HG02759 (cell line): ENCODE results near the gene FOXC1.

ENCODE experiments used
- ATAC-seq: cut with Tn5 transposase; IDR thresholded peaks from one replicate; pipeline ENCODE4 v1.9.1; 2021; ENCODE audit warnings: mild to moderate bottlenecking, moderate library complexity; ENCODE audit not compliant: unreplicated experiment

FOXC1 gene

DNA sequence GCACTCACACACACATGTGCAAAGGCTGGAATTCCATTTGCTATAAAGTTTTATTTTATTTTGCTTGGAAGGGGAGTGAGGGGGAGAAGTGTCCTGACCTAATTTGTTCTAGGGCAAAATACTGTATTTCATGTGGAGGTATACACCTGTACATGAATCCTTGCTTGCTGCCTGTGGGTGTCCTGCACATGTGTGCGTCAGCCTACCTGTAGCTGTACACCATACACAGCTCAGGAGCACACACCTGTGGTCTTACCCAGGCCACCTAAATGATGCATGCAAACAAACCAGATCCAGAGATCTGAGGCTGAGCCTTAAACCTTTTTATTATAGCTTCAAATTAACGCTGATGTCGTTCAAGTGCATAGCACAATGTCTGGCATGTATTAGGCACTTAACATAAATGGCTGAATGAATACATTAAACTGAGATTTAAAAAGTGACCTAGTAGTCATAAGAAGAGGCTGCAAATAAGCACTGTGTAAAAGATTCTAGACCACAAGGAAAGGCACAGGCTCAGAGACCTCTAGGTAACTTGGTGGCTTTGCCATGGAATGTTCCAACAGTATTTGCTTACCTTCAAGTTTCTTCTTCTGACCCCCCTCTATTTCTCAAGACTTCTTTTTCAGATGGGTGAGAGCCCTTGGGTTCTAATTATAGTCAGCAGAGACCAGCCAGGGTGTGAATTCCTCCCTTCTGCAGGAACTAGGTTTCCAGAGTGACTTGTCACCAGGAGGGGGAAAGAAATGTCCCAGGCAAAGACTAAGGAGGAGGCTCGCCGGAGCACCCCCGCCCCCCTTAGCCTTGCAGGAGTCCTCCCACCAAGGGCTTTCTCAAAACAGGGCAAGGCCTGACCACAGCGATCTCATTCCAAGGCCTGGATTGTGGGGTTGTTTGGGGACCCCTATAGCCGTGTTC, 13.4 kb downstream of the FOXC1 start:
- no peak for ATAC-seq

DNA sequence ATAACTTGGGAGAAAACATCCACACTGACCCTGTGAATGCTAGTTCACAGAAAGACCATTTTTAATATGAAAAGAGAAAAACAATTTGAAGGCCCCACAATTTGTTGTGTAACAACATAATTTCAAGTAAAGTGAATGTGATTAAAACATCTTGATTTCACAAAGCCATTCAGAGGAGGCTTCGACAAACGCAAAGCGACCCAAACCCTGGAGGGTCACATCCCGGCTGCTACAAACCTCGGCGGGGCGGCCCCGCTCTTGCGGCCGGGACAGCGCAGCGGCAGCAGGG, 14.0 kb downstream of the FOXC1 start:
- no peak for ATAC-seq

DNA sequence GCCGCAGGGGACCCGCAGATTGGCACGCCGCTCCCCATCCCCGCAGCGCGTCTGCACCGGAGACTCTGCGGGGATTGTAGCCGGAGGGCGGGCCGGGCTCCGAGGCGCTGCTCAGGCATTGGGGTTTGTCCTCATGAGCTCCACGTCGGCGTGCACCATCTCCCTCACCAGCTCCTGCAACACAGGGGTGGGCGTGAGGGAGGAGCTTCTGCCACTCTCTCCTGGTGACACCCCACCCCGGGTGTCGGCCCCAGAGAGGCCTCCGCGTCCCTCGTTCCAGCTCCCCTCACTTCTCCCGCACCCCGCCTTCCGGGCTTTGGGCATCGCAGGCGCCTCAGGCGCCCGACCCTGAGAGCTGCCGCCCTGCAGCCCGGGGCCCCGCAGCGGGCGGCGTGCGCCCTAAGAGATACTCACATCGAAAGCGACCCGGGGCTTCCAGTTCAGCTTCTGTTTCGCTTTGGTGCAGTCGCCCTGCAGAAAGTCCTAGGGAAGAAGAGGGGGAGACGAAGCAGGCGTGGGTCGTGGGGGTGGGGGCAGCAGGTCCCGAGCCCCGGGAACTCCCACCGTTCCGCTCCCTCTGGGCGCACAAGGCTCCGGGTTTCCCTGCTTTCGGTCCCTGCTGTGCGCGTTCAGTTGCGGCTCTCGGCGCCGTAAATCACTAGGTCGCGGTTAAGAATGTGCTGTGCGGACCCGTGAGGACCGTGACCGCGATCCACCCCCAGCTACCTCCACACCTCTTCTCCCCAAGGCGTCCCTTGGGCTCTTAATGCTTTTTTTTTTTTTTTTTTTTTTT, 14.5 kb downstream of the FOXC1 start:
- ATAC-seq, result no peak

DNA sequence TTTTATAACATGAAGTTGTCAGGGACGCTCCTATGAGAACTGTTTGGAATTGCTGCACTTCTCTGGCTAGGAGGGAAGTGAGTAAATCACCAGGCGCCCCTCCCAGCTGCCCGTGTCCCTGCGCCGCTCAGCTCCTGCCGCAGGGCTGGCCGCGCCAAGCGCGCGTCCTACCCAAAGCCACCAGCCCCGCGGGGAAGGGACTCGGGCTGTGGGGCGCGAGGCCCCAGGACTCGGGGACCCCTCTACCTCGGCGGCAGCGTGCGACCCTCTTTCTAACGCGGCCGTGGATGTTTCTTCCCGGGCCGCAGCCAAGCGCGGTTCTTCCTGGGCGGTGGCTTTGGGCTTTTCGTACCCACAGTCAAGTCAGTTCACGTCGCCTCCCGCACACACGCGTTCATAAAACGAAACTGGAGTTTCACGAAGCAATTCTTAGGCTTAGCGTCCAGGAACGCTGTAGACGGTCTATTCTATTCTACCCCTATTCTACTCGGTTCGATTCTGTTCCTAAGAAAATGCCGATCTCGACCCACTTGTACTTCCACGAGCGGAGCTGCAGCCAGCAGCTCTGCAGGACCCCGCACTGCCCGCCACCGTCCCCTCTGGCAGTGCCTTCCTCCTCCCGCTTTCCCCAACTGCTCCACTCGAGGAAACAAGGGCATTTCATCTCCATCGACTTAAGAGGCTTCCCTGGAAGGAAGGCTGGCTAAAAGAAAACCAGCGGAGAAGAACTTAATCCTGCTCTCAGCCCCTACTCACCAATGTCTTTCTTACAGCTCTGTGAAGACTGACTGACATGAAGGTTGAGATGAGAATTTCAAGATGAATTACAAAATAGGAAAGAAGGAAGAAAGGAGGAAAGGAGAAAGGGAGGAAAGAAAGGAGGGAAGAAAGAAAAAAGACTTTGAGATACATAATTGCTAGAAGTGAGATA, 15.4 kb downstream of the FOXC1 start:
- ATAC-seq, result no peak

DNA sequence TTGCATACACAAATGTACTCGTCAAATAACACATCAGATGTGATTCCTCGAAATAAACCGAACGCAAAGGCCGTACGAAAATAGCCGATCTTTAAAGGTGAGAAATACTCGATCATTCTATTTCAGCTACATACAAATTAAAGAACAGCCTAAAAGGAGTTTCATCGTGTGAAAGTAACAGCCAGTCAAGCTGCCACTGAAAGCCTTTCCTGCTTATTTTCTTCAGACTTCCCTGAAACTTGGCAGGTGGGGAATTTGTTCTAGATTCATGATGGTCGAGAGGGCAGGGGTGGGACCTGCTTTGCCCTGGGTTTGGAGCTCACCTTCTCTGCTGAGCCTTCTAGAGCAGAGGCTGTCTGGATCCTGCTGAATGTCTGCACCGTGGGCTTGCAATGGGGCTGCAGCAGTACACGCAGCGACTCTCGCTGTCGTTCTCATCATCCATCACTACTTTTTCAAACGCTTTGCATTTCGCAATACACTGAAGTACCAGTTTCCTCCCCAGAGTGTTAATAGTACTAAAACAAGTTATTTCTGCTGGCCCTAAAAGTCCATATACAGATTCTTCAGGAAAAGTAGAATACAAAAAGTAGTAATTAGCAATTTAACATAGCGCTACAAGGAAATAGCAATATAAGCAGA, 16.2 kb downstream of the FOXC1 start:
- no peak for ATAC-seq

DNA sequence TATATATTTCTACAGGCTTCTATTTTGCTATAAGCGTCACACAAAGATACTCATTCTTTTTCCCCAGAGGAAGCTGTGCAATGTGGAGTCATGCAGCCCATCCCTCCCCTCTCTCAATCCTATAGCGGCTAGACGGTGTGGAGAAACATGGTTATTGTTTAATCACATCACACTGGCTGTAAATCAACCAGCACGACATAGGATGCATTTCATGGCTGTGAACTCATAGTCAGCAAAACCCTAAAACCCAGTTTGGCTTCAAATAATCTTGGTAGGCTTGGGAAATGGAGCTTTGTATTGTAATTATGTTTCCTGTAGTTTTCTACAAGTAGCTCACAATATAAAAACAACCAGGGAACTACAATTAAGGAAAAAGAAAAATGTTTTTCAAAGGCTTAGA, 16.8 kb downstream of the FOXC1 start:
- no peak for ATAC-seq

DNA sequence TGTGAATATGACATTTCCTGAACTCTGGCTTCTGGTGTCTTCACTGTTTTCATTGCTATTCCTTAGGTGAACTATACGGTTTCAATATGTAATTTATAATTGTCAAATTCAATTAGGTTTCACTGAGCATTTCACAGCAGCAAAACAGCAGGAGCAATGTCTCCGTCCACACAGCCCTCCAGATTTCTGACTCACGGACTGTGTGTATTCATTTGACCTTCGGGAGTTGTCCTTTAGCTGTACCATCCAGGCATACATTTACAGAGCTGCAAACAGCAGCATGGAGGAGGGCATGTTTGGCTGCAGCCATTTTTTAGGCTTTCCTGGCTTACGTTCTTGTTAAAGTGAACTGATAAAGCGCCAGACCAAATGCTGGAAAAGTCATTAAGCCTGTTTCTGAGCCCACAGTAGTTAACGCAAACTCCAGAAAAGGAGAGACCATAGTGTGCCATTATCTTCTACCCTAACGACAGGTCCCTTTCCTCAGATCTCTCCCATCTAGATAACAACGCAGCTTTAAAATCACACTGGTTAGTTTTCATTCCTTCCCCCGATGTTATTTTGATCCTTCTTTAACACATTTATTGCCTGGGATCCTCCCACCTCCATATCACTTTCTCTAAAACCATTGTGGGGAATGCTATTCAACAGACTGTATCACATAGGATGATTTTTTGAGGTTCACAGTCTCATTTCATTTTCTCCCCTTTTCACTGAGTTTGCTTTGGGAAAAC, 18.3 kb downstream of the FOXC1 start:
- no peak for ATAC-seq

DNA sequence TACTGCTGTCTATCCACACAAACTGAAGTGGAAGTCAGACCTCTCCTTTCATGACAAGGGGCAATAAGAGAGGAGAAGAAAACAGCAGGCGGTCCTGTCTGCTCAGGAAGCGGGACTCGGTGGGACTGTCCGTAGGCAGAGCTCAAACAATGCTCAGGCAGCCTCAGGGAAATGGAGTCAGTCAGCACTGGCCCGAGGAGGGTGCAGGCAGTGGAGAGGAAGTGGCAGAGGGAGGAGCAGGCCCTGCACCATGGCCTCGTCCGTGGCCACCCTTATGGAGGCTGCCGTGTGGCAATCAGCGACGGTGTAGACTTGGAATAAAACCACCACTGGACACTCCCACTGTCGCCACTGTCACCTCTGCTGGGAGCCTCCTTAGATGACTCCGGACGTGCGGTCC, 19.6 kb downstream of the FOXC1 start:
- ATAC-seq, result no peak

DNA sequence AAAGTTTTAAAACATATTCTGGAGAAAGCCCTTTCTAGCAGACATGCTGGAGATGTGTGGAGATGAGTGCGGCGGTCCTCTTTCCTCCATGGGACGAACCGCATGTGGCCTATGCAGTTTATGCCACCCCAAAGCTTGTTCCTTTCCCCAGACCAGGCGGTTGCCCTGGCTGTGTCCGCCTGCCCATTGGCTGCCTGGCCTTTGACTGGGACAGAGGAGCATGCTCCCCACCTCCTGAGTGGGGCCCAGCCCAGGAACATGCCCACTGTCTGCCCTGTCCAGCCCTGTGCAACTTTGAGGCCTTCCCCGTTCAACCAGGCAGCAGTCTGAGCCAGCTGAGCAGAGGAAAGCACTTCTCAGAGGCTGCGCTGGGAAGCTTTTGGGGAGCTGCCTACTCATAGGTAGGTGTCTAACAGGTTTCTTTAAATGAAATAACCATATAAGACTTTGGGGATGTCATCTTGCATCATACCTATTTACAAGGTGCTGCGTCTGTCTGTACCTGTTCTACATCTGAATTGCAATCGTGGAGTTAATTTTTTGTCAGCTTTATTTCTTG, 20.6 kb downstream of the FOXC1 start:
- no peak for ATAC-seq

DNA sequence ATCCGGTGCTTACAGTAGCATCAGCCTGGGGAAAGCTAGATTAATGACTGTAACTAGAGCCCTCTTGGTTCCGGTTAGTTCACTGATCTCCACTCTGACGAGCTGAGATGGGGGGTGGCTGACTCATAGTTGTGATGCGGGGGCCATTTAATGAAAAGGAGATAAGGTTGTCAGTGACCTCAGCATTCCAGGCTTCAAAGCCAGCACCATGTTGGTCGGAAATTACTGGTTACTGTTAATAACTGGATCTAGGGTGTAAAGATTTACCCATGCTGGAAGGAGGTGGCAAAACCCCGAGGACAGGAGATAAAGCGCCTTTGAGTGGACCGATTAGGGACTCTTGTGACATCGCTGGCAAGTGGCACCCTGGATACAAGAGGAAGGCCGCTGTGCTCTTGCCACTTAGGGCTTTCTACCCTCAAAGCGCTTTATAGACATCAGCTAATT, 21.1 kb downstream of the FOXC1 start:
- no peak for ATAC-seq

DNA sequence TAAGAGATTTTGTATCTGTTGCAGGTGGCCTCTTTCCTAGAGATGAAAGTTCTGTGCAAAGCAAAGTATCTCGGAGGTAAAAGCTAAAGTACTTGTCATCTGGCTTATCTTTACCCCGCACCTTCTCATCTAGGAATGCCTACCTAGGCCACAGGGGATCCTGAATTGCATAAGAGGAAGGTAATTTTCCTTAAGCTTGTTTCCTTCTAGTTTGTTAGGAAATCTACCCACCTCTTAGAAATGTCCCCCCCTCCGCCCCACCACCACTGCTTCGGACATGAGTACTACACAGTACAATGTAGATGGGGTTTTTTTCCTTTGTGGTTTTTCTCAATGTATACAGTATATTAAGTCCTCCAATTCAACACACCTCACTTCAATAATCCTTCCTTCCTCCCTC, 21.5 kb downstream of the FOXC1 start:
- ATAC-seq, result no peak

DNA sequence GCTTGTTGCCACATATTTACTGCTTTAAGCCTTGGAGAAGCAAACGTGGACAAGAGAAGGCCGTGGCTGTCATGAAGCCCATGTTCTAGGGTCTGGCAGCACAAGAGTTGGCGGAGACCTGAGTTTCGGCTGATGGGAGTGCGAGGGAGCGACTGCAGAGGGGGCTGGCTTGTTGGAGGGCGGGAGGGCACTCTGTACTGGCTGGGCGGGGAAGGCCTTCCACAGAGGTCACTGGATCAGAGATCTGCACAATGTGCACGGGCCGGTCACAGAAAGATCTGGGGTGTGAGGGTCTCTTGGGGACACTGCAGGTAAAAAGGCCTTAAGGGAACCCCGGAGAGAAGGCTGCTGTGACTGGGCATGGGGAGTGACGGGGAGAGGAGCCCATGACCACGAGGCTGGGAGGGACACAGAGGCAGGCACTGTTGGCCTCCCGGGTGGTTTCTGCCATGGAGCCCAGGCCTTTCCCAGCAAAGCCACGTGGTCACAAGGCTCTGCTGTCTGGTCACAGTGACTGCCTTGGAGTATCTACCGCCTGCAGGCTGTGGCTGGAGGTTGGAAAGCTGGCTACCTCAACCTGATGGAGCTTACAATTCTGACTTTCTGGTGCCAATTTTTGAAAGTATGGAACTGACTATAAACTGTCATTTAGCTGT, 23.8 kb downstream of the FOXC1 start:
- ATAC-seq, result no peak

DNA sequence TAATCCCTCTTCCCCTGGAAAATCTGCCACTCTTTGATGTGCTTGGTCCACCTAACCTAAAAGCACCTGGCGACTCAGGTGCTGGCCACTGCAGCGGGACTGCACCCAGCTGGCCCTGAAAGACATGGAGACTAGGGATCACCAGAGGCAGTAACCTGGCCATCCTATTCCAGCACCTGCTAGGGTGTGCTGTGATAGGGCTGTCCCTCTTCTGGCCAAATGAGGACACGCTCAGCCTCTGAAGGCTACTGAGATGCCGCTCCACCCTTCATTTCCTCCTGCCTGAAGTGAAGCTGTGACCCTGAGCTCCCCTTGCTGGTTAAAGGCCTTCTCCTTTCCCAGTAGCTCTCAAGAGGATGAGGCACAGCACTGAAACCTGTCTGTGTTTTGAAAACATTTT, 24.4 kb downstream of the FOXC1 start:
- ATAC-seq, result no peak

DNA sequence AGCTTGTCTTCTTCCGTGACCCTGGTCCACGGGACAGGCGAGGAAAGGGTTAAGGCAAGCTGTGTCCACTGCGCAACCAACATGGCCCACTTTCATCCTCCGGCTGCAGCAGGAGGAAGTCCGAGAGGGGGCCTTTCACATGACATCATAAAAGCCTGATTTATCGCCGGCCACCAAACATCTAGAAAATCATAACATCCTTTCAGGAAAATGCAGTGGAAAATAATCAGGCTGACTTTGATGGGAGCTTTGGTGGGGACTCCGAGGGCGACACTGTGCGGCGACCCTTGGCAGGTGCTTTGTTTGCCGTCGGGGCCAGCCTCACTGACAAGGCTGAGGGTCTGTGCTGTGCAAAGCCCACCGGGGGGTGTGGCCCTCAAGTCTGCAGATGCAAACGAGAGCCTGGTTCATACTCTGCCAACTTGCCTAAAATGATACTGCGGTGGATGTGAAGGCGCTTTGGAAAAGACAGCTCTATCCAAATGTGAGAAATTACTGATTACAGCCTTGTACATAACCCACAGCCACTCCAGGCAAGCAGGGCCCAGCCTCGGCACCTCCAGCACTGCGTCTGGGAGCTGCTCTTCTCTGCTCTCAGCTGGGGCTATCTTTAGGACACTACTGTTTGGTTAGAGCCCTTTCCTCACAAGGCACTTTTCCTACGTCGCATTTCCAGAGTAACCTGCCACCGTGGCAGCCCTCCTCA, 25.7 kb downstream of the FOXC1 start:
- ATAC-seq, result no peak

DNA sequence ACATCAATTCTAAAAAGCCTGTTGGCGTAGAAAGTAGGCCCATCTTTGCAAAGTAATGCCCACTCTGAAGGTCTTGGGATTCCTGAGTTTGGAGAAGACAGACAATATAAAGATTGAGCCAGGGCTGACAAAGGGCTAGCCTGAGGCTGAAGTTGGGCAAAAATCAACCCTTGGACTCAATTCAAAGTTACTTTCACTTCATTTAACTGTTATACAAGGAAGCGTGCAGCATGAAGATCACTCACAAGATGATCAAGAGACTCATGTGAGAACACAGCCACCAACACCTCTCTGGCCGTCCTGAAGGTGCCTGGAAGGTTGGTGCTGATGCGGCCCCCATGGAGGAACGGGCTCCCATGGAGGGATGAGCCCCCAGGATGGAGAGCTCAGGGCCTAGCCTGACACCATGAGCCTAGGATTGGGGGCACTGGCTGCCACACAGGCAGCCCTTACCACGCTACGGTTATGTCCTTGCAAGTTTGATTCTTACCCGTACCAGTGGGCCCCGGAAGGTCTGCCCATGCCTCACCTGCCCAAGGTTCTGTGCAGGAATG, 26.6 kb downstream of the FOXC1 start:
- no peak for ATAC-seq

DNA sequence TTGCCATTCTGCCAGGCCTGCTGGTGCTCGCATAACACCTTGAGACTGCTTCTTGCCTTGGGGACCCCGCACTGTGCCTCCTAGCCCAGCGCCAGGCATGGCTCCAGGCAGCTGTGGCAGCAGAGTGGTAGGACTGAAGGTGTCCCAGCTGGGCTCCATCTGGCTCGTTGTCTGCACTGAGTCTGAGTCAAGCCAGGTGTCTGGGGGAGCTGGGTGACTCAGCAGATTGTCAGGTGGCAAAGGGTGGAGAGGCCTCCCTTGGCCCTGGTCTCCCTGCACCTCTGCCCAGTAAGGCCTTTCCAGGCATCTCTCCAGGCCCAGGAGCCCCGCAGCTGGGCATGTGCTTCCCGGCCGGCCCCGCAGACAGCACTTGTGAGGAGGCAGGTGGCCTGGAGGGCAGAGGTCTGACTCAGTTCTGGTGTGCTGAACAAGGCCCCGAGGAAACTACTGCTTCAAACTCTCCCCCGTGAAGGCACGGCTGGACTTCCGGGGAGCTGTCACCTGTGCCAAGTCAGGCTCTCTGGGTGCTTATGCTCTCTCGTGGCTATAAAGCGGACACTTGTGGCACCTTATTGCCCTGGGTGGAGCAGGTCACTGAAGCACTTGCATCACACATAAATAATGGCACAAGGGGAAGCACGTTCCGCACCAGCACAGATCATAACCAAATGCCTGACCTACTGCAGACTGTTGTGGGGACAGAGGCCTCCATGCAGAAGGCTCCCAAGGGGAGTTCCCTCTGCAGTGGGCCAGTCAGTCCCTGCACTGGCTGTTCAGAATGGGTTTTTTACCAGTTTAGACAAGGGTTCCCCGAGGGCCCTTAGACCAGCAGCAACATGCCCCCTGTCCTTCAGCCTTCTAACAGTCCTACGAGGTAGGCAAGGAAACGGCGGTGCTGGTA, 27.5 kb downstream of the FOXC1 start:
- no peak for ATAC-seq

DNA sequence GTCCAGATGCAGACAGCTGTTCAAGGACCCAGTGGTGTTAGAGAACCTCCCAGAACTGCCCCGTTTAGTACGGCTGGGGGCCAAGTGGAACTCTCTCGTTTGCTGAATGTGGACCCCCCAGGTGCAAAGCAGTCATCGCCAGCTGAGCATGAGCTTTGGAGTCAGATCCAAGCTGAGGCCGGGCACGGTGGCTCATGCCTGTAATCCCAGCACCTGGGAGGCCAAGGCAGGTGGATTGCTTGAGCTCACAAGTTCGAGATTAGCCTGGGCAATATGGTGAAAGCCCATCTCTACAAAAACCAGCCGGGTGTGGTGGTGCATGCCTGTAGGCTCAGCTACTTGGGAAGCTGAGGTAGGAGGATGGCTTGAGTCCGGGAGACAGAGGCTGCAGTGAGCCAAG, 29.7 kb downstream of the FOXC1 start:
- ATAC-seq, result no peak
